KMS-11 (cell line): ENCODE measurements around the gene TPRA1.

Source experiments
- H2AFZ ChIP-seq: fragments of 200-600 bp; sonication (generic); 2 replicates; pipeline ENCODE4 v1.6.1; 2016; ENCODE audit warnings: antibody characterized with exemption, mixed run types, low read depth
- H3K27ac ChIP-seq: fragments of 200-600 bp; sonication (generic); 2 replicates; pipeline ENCODE4 v1.6.1; 2016; ENCODE audit warnings: mild to moderate bottlenecking, mixed run types
- H3K27me3 ChIP-seq: fragments of 200-600 bp; sonication (generic); 2 replicates; pipeline ENCODE4 v1.6.1; 2017; ENCODE audit warnings: mild to moderate bottlenecking, low read depth, mixed run types, moderate library complexity; ENCODE audit not compliant: insufficient read depth
- H3K36me3 ChIP-seq: fragments of 200-600 bp; sonication (generic); 2 replicates; pipeline ENCODE4 v1.6.1; 2017; ENCODE audit warnings: mild to moderate bottlenecking, mixed run types; ENCODE audit not compliant: insufficient read depth
- H3K4me1 ChIP-seq: fragments of 200-600 bp; sonication (generic); 2 replicates; pipeline ENCODE4 v1.6.1; 2016; ENCODE audit warnings: mild to moderate bottlenecking, low read depth, mixed run types; ENCODE audit not compliant: poor library complexity, severe bottlenecking
- H3K4me2 ChIP-seq: fragments of 200-600 bp; sonication (generic); 2 replicates; pipeline ENCODE4 v1.7.0; 2016; ENCODE audit warnings: mild to moderate bottlenecking, mixed run types
- H3K4me3 ChIP-seq: fragments of 200-600 bp; sonication (generic); IDR thresholded peaks from 2 replicates; pipeline ENCODE4 v1.6.1; 2017; ENCODE audit warnings: low read depth, low read length, mixed read lengths; ENCODE audit not compliant: insufficient read depth
- H3K79me2 ChIP-seq: fragments of 200-600 bp; sonication (generic); 2 replicates; pipeline ENCODE4 v1.6.1; 2016; ENCODE audit warnings: low read depth, mixed run types; ENCODE audit not compliant: insufficient read depth
- H3K9ac ChIP-seq: fragments of 200-600 bp; sonication (generic); 2 replicates; pipeline ENCODE4 v1.6.1; 2016; ENCODE audit warnings: mild to moderate bottlenecking, mixed run types
- H4K20me1 ChIP-seq: fragments of 200-600 bp; sonication (generic); 2 replicates; pipeline ENCODE4 v1.6.1; 2016; ENCODE audit warnings: mild to moderate bottlenecking, mixed run types; ENCODE audit not compliant: insufficient read depth
- TF ChIP-seq, protein P1 (sequence below): fragments of 200-600 bp; sonication (generic); conservative IDR thresholded peaks from 2 replicates; pipeline ENCODE4 v1.6.1; 2017; ENCODE audit warnings: low read depth, mild to moderate bottlenecking, antibody characterized with exemption, low read length, moderate library complexity, mixed read lengths

TPRA1 gene

DNA sequence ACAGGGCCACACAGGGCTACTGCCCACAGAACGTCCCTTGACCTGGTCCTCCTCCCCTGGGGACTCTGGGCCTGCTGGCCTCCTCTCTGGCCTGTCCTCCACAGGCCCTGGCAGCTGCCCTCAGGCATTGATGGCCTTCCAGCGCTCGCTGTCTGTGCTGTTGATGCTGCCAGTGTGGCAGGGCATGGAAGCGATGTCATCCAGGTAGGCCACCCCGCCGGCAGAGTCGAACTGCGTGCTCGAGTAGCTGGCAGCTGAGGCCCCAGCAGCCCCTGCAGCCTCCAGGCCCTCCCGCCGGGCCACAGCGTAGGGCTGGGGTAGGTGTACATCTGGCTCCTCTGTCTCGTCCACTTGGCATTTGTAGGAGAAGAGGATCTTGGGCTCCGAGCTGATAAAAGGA, 17.1 kb downstream of the TPRA1 start:
- H3K79me2 ChIP-seq: no peaks in the 10 kb centered on the region
- H3K27ac ChIP-seq: no peak overlapping the region
- H3K27me3 ChIP-seq: no peaks in the 10 kb centered on the region
- H3K4me3 ChIP-seq: no peak overlapping the region
- H3K4me1 ChIP-seq: peaks cover 6% of the 10 kb centered on the region
- H4K20me1 ChIP-seq: no peaks in the 10 kb centered on the region
- TF ChIP-seq, protein P1, sequence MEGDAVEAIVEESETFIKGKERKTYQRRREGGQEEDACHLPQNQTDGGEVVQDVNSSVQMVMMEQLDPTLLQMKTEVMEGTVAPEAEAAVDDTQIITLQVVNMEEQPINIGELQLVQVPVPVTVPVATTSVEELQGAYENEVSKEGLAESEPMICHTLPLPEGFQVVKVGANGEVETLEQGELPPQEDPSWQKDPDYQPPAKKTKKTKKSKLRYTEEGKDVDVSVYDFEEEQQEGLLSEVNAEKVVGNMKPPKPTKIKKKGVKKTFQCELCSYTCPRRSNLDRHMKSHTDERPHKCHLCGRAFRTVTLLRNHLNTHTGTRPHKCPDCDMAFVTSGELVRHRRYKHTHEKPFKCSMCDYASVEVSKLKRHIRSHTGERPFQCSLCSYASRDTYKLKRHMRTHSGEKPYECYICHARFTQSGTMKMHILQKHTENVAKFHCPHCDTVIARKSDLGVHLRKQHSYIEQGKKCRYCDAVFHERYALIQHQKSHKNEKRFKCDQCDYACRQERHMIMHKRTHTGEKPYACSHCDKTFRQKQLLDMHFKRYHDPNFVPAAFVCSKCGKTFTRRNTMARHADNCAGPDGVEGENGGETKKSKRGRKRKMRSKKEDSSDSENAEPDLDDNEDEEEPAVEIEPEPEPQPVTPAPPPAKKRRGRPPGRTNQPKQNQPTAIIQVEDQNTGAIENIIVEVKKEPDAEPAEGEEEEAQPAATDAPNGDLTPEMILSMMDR: no peak
- H3K9ac ChIP-seq: no peak overlapping the region
- H3K36me3 ChIP-seq: no peaks in the 10 kb centered on the region; the same call in 1 of the 2 replicates
- H3K4me2 ChIP-seq: no peak overlapping the region
- H2AFZ ChIP-seq: no peak overlapping the region

DNA sequence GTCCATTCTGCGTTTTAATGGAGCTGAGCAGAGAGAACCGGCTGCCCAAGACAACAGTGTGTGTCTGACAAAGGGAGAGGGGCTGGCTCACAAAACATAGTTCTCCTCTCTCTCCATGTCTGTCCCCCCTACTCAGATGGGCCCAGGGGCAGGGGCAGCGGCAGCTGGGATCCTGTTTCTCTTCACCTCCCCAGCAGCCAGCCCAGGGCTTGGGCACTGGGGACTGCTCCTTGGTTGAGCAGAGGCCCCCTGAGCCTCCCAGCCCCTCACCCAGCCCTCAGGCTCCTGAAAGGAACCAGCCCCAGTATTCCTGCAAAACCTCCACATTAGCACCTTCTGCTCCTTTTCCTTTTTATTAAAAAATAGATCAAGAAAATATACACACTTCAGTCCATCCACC, 17.8 kb downstream of the TPRA1 start:
- Histone ChIP-seq H3K9ac (no peak overlapping the region), H2AFZ (no peak overlapping the region), H3K4me2 (no peak overlapping the region), H3K27ac (no peak overlapping the region), H3K4me3 (no peak overlapping the region), H3K27me3 (no peaks in the 10 kb centered on the region), H3K79me2 (no peaks in the 10 kb centered on the region), H3K4me1 (peaks cover 6% of the 10 kb centered on the region), H4K20me1 (no peaks in the 10 kb centered on the region), H3K36me3 (no peaks in the 10 kb centered on the region; the same call in 1 of the 2 replicates)
- TF ChIP-seq, protein P1: no peak

DNA sequence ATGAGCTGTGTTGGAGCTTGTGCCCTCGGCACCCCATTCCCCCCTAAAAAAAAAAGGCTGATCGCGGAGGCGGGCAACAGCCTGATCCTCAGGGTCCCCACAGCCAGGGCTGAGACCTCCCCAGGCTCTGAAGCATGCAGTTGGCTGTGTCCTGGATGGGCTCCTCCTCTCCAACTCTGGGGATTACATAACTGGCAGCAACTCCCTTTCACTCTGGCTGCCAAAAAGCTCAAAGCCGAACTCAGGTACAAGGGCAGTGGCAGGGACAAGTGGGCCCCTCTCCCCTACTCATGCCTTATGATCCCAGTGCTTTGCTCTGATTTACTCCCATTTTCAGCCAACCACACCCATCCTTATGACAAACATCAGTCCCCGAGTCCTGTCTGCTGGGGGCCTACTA, 18.3 kb downstream of the TPRA1 start:
- no peaks in the 10 kb centered on the region; the same call in 1 of the 2 replicates for H3K36me3 ChIP-seq
- no peaks in the 10 kb centered on the region for H4K20me1 ChIP-seq
- H3K79me2 ChIP-seq: no peaks in the 10 kb centered on the region
- peaks cover 6% of the 10 kb centered on the region for H3K4me1 ChIP-seq
- H3K27me3 ChIP-seq: no peaks in the 10 kb centered on the region
- no peak overlapping the region for H3K27ac ChIP-seq
- TF ChIP-seq, protein P1: no peak
- no peak overlapping the region for H3K4me2 ChIP-seq
- H3K4me3 ChIP-seq: no peak overlapping the region
- no peak overlapping the region for H3K9ac ChIP-seq
- no peak overlapping the region for H2AFZ ChIP-seq

DNA sequence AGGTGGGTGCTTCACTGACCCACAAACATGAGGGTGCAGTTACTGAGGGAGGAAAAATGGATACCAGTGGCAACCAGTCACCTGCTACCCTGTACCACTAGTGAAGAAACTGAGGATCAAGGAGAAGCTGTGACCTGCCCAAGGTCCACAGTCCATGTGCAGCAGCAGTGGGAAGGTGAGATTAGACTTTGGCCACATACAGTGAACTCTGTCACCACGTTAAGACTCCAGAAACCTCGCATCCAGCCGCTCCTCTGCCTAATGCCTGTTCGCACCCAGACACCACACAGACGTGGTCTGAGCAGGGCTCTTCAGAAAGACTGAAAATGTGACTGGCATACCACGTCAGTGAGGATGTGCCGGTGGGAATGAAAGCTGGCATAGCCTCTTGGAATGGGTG, 20.0 kb downstream of the TPRA1 start:
- Histone ChIP-seq H3K27ac (no peak overlapping the region), H3K4me2 (no peak overlapping the region), H3K79me2 (no peaks in the 10 kb centered on the region), H3K4me1 (peaks cover 5% of the 10 kb centered on the region), H4K20me1 (no peaks in the 10 kb centered on the region), H3K9ac (no peak overlapping the region), H3K4me3 (no peak overlapping the region), H3K36me3 (no peaks in the 10 kb centered on the region; the same call in 1 of the 2 replicates), H3K27me3 (no peaks in the 10 kb centered on the region), H2AFZ (no peak overlapping the region)
- TF ChIP-seq, protein P1: no peak
